HAP-1 (cell line): ENCODE measurements around the gene SETD2.

ENCODE experiments used
- DNase-seq, 2 experiments: peaks; one replicate each; pipeline ENCODE4 v3.0.0-alpha.2; 2016 to 2020; ENCODE audit warnings: low spot score in 2 of 2
- H3K27me3 ChIP-seq: fragments of 250-450 bp; sonication (Bioruptor Pico); 2 replicates; pipeline ENCODE4 v1.5.1; 2020; ENCODE audit warnings: low read depth, mild to moderate bottlenecking, moderate library complexity
- H3K36me3 ChIP-seq: fragments of 250-450 bp; sonication (Bioruptor Pico); replicated peaks from 2 replicates; pipeline ENCODE4 v1.5.1; 2020; ENCODE audit warnings: mild to moderate bottlenecking
- H3K4me1 ChIP-seq: fragments of 250-450 bp; sonication (Bioruptor Pico); 2 replicates; pipeline ENCODE4 v1.5.1; 2020; ENCODE audit warnings: mild to moderate bottlenecking
- H3K4me3 ChIP-seq: fragments of 250-450 bp; sonication (Bioruptor Pico); 2 replicates; pipeline ENCODE4 v1.5.1; 2020; ENCODE audit warnings: mild to moderate bottlenecking, moderate library complexity
- H3K9me3 ChIP-seq: fragments of 250-450 bp; sonication (Bioruptor Pico); 2 replicates; pipeline ENCODE4 v1.5.1; 2020; ENCODE audit warnings: mild to moderate bottlenecking, moderate library complexity
- in situ Hi-C: fragments of 300-500 bp; cut with MboI; formaldehyde crosslinking; loops from 3 replicates; pipeline ENCODE4 v1.14.3; 2020; ENCODE audit warnings: low sequenced_read_pairs, inconsistent platforms, mixed read lengths

SETD2 gene

GRCh38 chr3:46986782-46987310 is 177.1 kb downstream of the SETD2 start:
- H3K9me3 ChIP-seq = no peaks in the 10 kb centered on the region
- no peaks in the 10 kb centered on the region for H3K36me3 ChIP-seq
- no peaks in the 10 kb centered on the region for H3K27me3 ChIP-seq
- no peaks in the 10 kb centered on the region for H3K4me1 ChIP-seq
- no peak overlapping the region for H3K4me3 ChIP-seq
- in situ Hi-C loops = no loop called here
- no peak for DNase-seq

DNA sequence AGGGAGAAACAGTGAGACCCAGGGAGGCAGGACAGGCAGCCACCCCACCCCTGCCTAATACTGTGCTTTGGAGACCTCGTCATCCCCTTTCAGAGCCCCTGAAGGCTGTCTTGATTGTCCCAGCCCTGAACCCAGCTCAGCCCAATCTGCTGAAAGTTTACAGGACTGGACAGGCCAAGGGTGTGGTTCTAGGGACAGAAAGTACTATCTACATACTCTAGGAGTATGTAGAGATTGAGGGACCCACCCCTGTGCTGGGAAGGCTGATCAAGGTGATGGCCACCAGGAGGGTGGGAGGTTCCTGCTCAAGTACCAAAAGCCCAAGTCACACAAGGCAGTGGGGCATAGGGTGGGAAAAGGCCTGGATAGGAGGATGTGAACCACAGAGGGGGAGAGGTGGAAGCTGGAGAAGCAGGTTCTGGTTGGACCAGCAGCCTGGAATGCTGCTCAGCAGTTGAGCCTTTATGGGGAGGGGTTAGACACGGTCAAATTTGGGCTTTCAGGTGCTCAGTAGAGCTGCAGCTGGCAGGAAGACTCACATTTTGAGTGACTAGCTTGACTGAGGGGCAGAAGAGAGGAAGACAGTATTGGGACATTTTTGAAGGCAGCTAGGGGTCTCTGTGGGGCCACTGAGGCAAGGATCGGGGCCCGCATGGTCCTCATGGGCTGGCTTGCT is 177.7 kb downstream of the SETD2 start:
- in situ Hi-C loops = no loop called here
- H3K36me3 ChIP-seq = no peaks in the 10 kb centered on the region
- no peak overlapping the region for H3K4me3 ChIP-seq
- no peak for DNase-seq
- H3K27me3 ChIP-seq = no peaks in the 10 kb centered on the region
- no peaks in the 10 kb centered on the region for H3K4me1 ChIP-seq
- H3K9me3 ChIP-seq = no peaks in the 10 kb centered on the region

DNA sequence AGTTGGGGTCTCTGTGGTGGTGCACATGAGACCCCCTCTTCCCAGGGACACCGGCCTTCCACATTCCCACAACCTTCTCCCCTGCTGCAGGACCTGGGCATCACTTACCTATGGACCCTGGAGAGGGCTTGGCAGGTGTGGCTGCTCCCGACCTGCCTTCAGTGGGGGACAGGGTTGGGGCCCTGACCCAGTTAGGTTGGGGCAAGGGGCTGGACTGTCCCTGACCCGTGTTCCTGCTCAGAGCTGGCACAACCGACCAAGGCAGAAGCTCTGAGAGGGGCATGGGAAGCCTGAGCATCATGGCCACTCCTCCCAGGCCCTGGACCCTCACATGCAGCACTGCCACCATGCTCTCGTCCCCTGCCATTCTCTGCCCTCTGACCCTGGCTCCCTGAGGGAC is 178.3 kb downstream of the SETD2 start:
- Histone ChIP-seq H3K9me3 (no peaks in the 10 kb centered on the region), H3K4me3 (no peak overlapping the region), H3K4me1 (no peaks in the 10 kb centered on the region; the same call in 1 of the 2 replicates), H3K27me3 (no peaks in the 10 kb centered on the region), H3K36me3 (no peaks in the 10 kb centered on the region)
- DNase-seq = no peak
- in situ Hi-C loops = no loop called here

GRCh38 chr3:46984591-46985459 is 179.1 kb downstream of the SETD2 start:
- Histone ChIP-seq H3K4me1 (no peaks in the 10 kb centered on the region; the same call in 1 of the 2 replicates), H3K27me3 (no peaks in the 10 kb centered on the region), H3K4me3 (no peak overlapping the region), H3K36me3 (no peaks in the 10 kb centered on the region), H3K9me3 (no peaks in the 10 kb centered on the region)
- in situ Hi-C loops = no loop called here
- DNase-seq = no peak

GRCh38 chr3:46982546-46982945 is 181.4 kb downstream of the SETD2 start:
- in situ Hi-C loops = no loop called here
- DNase-seq = no peak
- Histone ChIP-seq H3K36me3 (no peaks in the 10 kb centered on the region), H3K9me3 (no peaks in the 10 kb centered on the region), H3K4me3 (no peak overlapping the region), H3K4me1 (peaks cover 7% of the 10 kb centered on the region), H3K27me3 (no peaks in the 10 kb centered on the region)

DNA sequence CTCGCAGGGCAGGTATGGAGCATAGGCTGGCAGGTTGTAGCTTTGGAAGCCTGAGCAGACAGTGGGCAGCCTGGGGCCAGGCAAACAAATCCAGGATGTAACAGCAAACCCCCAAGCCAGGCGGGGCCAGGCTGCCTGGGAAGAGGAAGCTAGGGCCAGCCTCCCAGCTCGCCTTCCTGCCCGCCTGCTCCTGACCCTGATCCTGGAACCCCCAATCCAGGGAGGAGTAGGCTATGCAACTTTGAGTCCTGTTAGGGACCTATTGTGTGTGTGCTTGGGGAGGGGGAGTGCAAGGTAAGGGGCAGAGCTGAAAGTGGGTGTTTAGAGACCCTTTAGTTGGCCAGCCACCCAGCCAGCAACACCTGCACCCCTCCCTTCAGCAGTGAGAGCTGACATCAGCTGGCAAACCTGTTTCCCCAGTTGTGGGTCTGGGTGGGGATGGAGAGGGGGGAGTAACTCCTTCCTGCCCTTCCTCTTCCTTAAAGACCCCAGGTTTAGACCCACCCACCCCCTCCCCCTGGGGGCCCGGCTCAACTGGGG is 181.9 kb downstream of the SETD2 start:
- no peak overlapping the region for H3K4me3 ChIP-seq
- peaks cover 11% of the 10 kb centered on the region for H3K4me1 ChIP-seq
- no peak for DNase-seq

GRCh38 chr3:46979958-46980497 is 183.9 kb downstream of the SETD2 start:
- Histone ChIP-seq H3K27me3 (no peaks in the 10 kb centered on the region), H3K9me3 (no peaks in the 10 kb centered on the region), H3K36me3 (peaks cover 4% of the 10 kb centered on the region; the same call in 1 of the 2 replicates), H3K4me1 (peaks cover 12% of the 10 kb centered on the region), H3K4me3 (peak overlapping the region; percentile 46)
- DNase-seq = no peak
- in situ Hi-C loops = no loop called here

More for the DNA sequence above, 181.9 kb downstream of the SETD2 start:
- Histone ChIP-seq H3K36me3 (no peaks in the 10 kb centered on the region), H3K9me3 (no peaks in the 10 kb centered on the region), H3K27me3 (no peaks in the 10 kb centered on the region)
- in situ Hi-C loops = no loop called here

- Histone ChIP-seq H3K4me3 (peak within 1 kb of the TSS; percentile 46), H3K27me3 (no peaks in the 10 kb centered on the region), H3K4me1 (peaks cover 12% of the 10 kb centered on the region), H3K9me3 (no peaks in the 10 kb centered on the region), H3K36me3 (peaks cover 9% of the 10 kb centered on the region; the same call in 1 of the 2 replicates)
- in situ Hi-C loops = no loop called here
- DNase-seq = peak; percentile 93 to 99
Measured at GRCh38 chr3:46978985-46979944, 184.6 kb downstream of the SETD2 start, which contains the start of gene NBEAL2. TSS of gene NBEAL2 (plus strand) at chr3:46979666. CDS start at chr3:46979862, 196 bp downstream.

DNA sequence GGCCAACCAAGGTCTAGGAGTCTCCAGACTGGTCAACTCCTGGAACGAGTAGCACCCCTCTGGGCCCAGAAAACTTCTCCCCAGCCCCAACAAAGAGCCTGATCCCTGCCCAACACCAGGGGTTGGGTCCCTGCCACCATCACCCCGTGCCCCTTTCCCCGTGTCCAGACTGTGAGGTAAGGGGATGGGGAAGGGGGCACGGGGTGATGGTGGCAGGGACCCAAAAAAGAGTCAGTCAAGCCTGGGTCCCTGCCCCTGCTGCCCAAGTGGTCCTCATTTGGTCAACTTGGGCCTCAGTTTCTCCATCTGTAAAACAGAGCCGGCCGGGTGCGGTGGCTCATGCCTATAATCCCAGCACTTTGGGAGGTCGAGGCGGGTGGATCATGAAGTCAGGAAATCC is 185.5 kb downstream of the SETD2 start:
- H3K36me3 ChIP-seq = peaks cover 9% of the 10 kb centered on the region; the same call in 1 of the 2 replicates
- in situ Hi-C loops = no loop called here
- H3K4me1 ChIP-seq = peaks cover 12% of the 10 kb centered on the region
- H3K4me3 ChIP-seq = peak overlapping the region; percentile 46
- H3K27me3 ChIP-seq = no peaks in the 10 kb centered on the region
- no peak for DNase-seq
- H3K9me3 ChIP-seq = no peaks in the 10 kb centered on the region

DNA sequence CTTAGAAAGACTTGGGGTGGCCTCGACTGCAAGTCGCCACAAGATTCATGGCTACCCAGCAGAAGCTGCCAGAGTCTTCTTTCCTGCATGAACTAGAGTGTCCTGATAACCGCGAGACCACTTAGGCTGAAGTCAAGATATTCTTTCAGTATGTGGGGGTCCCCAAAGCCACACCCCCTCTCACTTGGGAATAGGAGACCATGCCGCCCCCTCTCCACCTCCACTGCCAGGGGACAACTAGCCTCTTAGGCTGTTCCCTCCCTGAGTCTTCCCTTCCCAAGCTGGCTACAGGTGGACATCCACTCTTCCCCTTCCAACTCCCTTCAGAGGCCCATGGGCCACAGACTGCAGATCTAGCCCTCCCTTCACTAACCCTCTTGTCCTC is 186.1 kb downstream of the SETD2 start:
- in situ Hi-C loops = no loop called here
- no peak for DNase-seq
- H3K9me3 ChIP-seq = no peaks in the 10 kb centered on the region
- no peak overlapping the region for H3K4me3 ChIP-seq
- H3K27me3 ChIP-seq = no peaks in the 10 kb centered on the region
- peaks cover 12% of the 10 kb centered on the region for H3K4me1 ChIP-seq
- H3K36me3 ChIP-seq = peaks cover 9% of the 10 kb centered on the region; the same call in 1 of the 2 replicates

GRCh38 chr3:46976326-46977190 is 187.4 kb downstream of the SETD2 start, which contains the start of gene CCDC12:
TSS of gene CCDC12 (minus strand) at chr3:46976745. CDS start at chr3:46976732, 13 bp downstream.
- Histone ChIP-seq H3K27me3 (no peaks in the 10 kb centered on the region), H3K4me1 (peaks cover 12% of the 10 kb centered on the region), H3K4me3 (peak within 1 kb of the TSS; percentile 96), H3K36me3 (peaks cover 11% of the 10 kb centered on the region), H3K9me3 (no peaks in the 10 kb centered on the region)
- in situ Hi-C loops = no loop called here
- peak; percentile 96 to 99 for DNase-seq
